ENCODE measurements around the gene MFRP. TPM values are rescaled to one million over a fixed set of nuclear protein-coding genes. Genes with fewer than 3 reads are reported as not detected.

The MFRP gene
- polyA plus RNA-seq, 1 of the 3 experiments (the other 2 are of a cell fraction) = not detected

DNA sequence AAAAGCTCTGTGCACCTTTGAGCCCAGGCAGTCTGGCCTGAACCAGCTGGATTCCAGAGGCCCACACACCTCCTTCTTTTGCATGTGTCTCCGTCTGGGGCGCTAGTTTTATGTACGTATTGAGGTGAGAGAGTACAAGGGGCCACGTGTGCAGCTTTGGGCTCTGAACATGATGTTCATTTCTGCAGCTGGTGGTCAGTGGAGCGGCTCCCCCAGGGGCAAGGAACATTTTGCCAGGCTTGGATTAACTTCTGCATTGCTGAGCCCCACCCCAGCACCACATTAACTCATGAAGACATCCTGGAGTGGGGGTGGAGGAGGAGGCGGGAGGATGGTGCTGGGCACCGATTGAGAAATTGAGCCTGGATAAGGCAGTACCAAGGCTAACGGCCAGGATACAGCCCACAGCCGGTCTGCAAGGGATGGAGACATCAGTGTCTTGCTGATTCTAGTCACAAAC lies 21.2 kb upstream of the MFRP start:
- H2AFZ ChIP-seq (ENCODE audit: low read depth) = no peak overlapping the region
- no peak overlapping the region for H3K4me2 ChIP-seq
- CTCF ChIA-PET = interaction anchor here (1.1 to 22.5 kb wide), 7 partner anchors 11 to 110 kb away, joined by 3 to 390 read pairs (median 21); partner anchors contain the start of genes C1QTNF5 and USP2
- H4K20me1 ChIP-seq (ENCODE audit: insufficient read depth) = no peaks in the 10 kb centered on the region
- H3K79me2 ChIP-seq (ENCODE audit: insufficient read depth) = no peaks in the 10 kb centered on the region
- WGBS (ENCODE audit: low lambda C conversion rate) = 89% methylated on average over 9 of the region's 9 CpGs
- TF ChIP-seq NFIC (IDR thresholded peaks at IDR 0.05; ENCODE audit: borderline replicate concordance) (no peak), FOXM1 (IDR thresholded peaks at IDR 0.05; ENCODE audit: low read depth) (no peak), CHD2 (IDR thresholded peaks at IDR 0.05; ENCODE audit: low read length, partially characterized antibody) (no peak), JUND (IDR thresholded peaks at IDR 0.05) (no peak), RXRA (IDR thresholded peaks at IDR 0.05; ENCODE audit: borderline replicate concordance, low read depth) (no peak), SIN3A (IDR thresholded peaks at IDR 0.05; ENCODE audit: borderline replicate concordance, low read depth, low read length) (no peak), MEF2A (IDR thresholded peaks at IDR 0.05; ENCODE audit: borderline replicate concordance, low read depth) (no peak)
- TF ChIP-seq, protein P1, sequence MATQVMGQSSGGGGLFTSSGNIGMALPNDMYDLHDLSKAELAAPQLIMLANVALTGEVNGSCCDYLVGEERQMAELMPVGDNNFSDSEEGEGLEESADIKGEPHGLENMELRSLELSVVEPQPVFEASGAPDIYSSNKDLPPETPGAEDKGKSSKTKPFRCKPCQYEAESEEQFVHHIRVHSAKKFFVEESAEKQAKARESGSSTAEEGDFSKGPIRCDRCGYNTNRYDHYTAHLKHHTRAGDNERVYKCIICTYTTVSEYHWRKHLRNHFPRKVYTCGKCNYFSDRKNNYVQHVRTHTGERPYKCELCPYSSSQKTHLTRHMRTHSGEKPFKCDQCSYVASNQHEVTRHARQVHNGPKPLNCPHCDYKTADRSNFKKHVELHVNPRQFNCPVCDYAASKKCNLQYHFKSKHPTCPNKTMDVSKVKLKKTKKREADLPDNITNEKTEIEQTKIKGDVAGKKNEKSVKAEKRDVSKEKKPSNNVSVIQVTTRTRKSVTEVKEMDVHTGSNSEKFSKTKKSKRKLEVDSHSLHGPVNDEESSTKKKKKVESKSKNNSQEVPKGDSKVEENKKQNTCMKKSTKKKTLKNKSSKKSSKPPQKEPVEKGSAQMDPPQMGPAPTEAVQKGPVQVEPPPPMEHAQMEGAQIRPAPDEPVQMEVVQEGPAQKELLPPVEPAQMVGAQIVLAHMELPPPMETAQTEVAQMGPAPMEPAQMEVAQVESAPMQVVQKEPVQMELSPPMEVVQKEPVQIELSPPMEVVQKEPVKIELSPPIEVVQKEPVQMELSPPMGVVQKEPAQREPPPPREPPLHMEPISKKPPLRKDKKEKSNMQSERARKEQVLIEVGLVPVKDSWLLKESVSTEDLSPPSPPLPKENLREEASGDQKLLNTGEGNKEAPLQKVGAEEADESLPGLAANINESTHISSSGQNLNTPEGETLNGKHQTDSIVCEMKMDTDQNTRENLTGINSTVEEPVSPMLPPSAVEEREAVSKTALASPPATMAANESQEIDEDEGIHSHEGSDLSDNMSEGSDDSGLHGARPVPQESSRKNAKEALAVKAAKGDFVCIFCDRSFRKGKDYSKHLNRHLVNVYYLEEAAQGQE (IDR thresholded peaks at IDR 0.05; ENCODE audit: low read depth, low read length) = no peak
- H3K36me3 ChIP-seq (replicated peaks in 1 of 2; ENCODE audit: control insufficient read depth in 1 of 2, insufficient read depth in 2 of 2, low read length in 1 of 2) = no peaks in the 10 kb centered on the region
- peaks cover 24 to 87% of the 10 kb centered on the region in 2 experiments; a peak in 3 of 4 replicates for H3K4me1 ChIP-seq (ENCODE audit: control insufficient read depth in 1 of 2, insufficient read depth in 2 of 2, low read depth in 1 of 2, low read length in 1 of 2)
- POLR2A ChIA-PET = no interaction called here
- no peaks in the 10 kb centered on the region for H3K27me3 ChIP-seq (ENCODE audit: insufficient read depth)
- no peaks in the 10 kb centered on the region for H3F3A ChIP-seq (replicated peaks; ENCODE audit: insufficient read depth)
- H3K4me3 ChIP-seq (ENCODE audit: low read depth in 2 of 2, low read length in 1 of 2) = no peak overlapping the region
- H3K9ac ChIP-seq = no peak overlapping the region
- H3K9me3 ChIP-seq = no peaks in the 10 kb centered on the region
- H3K9me2 ChIP-seq = no peaks in the 10 kb centered on the region
- DNase-seq = no peak
- H3K27ac ChIP-seq (ENCODE audit: low read depth in 2 of 2, low read length in 1 of 2) = peak overlapping the region in 1 of 2 experiments; percentile 85; a peak in 1 of 4 replicates

DNA sequence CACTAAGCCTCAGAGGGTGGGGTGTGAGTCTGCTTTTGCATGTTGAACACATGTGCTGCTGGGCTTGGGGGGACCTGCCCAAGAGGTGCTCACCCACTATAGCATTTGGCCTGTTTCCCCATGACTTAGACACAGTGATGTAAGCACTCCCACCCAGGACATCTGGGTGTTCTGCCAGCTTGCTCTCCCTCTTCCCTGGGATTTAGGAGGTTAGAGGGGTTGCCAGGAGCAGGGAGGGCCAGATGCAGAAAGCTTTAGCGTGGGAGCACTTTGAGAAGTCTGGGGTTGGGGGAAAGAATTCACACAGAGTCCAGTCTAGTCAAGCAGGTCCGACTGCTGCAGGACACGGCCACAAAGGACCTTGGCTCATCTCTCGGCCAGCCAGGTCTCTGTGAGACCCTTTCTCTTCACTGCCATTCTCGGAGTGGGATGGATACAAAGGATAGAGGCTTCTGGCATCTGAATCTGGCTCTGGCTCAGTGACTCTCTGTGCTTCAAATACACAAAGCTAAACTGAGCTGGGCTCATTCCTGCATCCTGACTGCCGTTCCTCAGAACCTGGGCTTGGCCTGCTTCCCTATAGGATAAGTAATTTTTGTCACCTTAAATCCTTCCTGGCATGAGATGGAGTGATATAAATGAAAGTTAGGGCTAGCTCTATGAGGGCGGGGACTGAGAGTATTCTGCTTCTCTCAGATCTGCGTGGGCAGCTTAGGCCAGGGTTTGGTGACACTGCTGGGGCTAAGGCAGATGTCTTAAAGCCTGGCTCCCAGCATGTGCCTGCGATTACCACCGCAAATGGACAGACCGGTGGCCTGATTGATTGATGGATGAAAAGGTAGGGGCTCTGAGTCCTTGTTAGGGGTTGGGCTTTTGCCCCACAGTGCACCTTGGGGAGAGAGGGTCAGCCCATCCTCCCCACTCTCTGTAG lies 20.4 kb upstream of the MFRP start:
- H3K4me3 ChIP-seq (ENCODE audit: low read depth in 2 of 2, low read length in 1 of 2) = no peak overlapping the region
- no peak for DNase-seq
- no peak overlapping the region for H2AFZ ChIP-seq (ENCODE audit: low read depth)
- no peaks in the 10 kb centered on the region for H4K20me1 ChIP-seq (ENCODE audit: insufficient read depth)
- H3K4me2 ChIP-seq = no peak overlapping the region
- WGBS (ENCODE audit: low lambda C conversion rate) = 94% methylated on average over 9 of the region's 11 CpGs
- TF ChIP-seq EZH2phosphoT487 (IDR thresholded peaks at IDR 0.05; ENCODE audit: borderline replicate concordance, low read depth) = no peak
- TF ChIP-seq FOXM1 (IDR thresholded peaks at IDR 0.05; ENCODE audit: low read depth) = no peak
- TF ChIP-seq RCOR1 (IDR thresholded peaks at IDR 0.05; ENCODE audit: low read length) = no peak
- TF ChIP-seq POLR2AphosphoS5 (IDR thresholded peaks at IDR 0.05; ENCODE audit: low read depth, low read length) = no peak
- TF ChIP-seq NFIC (IDR thresholded peaks at IDR 0.05; ENCODE audit: borderline replicate concordance) = no peak
- ChIA-PET CTCF (interaction anchor here (1.4 to 22.5 kb wide), 5 partner anchors 10 to 110 kb away, joined by 3 to 390 read pairs (median 191); partner anchors contain the start of genes C1QTNF5 and USP2), POLR2A (no interaction called here)
- no peak overlapping the region for H3K9ac ChIP-seq
- no peaks in the 10 kb centered on the region for H3K79me2 ChIP-seq (ENCODE audit: insufficient read depth)
- H3K4me1 ChIP-seq (ENCODE audit: control insufficient read depth in 1 of 2, insufficient read depth in 2 of 2, low read depth in 1 of 2, low read length in 1 of 2) = peaks cover 30 to 87% of the 10 kb centered on the region in 2 experiments; a peak in 3 of 4 replicates
- H3K9me3 ChIP-seq = no peaks in the 10 kb centered on the region
- peaks cover 6% of the 10 kb centered on the region for H3F3A ChIP-seq (replicated peaks; ENCODE audit: insufficient read depth)
- no peaks in the 10 kb centered on the region for H3K9me2 ChIP-seq
- no peaks in the 10 kb centered on the region for H3K27me3 ChIP-seq (ENCODE audit: insufficient read depth)
- H3K27ac ChIP-seq (ENCODE audit: low read depth in 2 of 2, low read length in 1 of 2) = no peak overlapping the region; a peak in 1 of 4 replicates
- no peaks in the 10 kb centered on the region for H3K36me3 ChIP-seq (replicated peaks in 1 of 2; ENCODE audit: control insufficient read depth in 1 of 2, insufficient read depth in 2 of 2, low read length in 1 of 2)
